ENCODE measurements around the gene CIITA. TPM values are rescaled to one million over a fixed set of nuclear protein-coding genes. Genes with fewer than 3 reads are reported as not detected.
"Not testable (repeated sequence)": the region's sequence is repeated elsewhere in the genome, so short reads cannot be mapped to it uniquely, and the experiment has no call there.

Gene CIITA
- total RNA-seq, 1 experiment from 2014 or later: 0.07 TPM

DNA sequence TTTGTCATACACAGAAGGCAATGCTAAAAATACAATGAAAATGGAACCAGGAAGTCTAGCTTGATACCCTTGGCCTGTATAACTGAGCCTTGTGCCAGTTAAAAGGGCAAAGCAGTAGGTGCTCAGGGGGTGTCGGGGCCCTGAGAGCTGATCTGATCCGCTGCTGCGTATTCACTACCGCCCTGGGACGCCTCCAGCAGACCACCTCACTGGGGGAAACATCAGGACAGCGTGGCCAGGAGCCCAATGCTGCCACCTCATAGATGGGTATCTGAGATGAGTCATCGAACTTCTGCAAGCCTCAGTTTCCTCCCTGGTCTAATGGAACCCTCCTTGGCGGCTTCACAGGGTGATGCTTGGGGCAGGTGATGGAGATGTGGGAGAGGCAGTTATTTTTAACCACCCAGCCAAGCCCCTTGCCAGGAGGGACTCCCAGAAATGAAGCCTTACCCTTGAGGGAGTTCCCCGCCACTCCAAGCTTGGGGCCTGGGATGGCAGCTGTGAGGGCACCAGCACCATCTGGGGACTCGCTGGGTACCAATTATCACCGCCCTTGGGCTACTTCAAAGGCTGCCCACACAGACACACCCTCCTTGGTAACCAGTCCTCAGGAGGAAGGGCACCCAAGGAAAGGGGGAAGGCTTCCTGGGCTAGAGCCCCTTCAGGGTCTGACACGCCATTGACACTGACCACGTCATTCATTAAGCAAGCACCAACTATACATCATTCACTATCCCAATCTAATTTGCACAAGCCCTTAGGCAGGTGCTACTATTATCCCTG lies 57.5 kb downstream of the CIITA start:
- no peak for DNase-seq (ENCODE audit: low spot score)

DNA sequence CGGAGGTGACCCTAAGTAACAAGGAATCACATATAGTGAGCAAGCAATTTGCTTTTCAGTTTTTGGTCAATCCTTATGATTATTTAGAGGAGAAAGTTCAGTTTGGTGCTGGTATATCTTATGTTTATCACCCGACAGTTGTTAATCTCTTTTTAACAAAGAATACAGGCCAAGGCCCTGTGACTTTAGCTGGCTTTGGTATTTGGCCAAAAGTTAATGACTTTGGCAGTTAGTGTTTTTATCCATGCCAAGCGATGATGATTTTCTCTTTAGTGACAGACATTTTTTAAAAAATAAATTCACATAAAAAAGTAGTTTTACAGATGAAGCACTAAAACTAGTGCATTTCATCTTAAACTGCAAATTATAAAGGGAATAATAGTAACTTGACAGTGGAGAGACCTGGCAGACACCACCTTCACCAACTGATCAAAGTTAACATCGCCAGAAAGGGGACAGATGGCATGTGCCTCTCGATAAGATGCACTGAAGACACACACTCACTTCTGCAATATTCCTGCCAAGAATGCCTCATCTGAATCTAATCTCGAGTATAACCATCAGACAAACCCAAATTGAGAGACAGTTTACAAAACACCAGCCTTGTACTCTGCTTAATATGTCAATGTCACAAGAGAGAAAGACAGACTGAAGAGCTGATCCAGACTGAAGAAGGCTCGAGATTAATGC lies 58.4 kb downstream of the CIITA start:
- no peak for DNase-seq (ENCODE audit: low spot score)

DNA sequence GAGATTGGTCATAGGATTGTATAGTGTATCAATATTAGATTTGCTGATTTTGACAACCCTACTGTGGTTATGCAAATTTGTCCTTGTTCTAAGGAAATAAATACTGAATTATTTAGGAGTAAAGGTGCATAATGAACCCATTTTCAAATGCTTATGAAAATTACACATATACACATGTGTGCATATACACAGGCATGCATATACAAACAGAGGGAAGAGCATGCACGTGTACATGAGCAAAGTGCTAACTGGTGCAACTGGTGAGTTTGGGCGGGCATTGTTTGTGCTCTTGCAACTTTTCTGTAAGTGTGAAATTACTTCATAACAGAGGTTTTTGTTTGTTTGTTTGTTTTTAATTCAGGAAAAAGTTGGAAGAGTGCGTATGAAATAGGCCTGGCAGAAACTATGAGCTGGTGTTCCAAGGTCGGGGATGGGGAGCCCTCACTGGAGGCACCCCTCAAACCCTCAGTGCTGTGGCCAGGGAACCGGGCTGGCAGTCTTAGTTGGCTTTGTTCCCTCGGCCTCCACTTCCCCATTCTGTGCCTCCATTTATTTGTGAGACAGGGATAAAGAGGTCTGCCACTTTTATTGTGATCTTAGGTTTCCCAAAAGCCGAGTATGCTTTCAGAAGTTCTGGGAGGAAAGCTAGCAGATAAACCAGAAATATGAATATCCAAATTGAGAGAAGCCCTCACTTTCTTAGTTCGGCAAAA lies 59.4 kb downstream of the CIITA start:
- DNase-seq (ENCODE audit: low spot score): no peak

DNA sequence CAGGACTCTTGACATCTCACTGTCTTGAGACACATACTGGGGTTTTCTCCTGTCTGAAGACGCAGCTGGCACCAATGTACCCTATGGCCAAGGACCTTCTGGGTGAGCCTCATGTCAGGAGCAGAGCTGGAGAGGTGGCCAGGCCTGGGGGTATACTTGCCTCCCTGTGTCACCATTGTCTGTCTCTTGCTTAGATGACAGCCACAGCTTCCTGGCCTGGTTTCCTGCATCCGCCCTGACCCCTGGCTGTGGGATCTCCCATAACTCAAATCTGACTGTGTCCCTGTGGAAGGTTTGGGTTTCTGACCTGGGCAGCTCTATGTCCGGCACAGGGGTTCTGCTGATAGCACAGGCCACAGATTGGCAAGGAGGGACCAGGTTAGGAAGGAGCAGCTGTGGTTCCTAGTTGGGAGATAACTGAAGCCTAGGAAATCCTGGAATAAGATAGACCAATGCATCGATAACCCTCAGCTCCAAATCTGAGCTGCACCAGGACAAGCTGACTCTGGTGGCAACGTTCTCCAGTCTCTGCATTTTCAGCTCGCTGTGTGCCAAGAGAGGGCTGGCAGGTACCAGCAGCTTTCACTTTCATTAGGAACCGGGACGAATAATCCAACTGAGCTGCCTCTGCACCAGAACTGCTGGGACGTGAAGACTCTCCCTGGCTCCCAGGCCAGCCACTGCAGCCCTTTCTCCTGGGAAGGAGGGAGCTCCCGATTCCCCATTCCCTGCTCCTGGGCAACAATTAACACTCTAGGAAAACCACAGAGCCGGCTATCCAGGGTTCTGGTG lies 60.3 kb downstream of the CIITA start:
- no peak for DNase-seq (ENCODE audit: low spot score)

DNA sequence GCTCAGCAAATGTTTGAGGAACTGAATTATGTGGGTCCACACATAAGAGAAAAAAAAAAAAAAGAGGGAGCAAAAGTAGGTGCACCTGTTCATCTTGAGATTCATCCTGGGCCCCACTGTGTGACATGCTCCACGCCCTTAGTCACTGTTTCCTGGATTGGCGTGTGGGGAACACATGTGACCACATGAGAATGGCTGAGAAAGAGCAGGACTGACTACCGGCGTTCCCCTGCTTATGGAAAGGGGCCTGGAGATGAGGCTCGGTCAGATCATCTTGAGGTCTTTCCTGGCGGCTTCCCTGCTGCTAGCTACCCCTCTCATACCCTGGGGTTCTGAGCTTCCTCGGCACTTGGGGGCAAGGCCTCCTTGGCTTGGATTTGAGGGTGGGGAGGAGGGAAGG lies 61.3 kb downstream of the CIITA start:
- DNase-seq (ENCODE audit: low spot score): no peak

DNA sequence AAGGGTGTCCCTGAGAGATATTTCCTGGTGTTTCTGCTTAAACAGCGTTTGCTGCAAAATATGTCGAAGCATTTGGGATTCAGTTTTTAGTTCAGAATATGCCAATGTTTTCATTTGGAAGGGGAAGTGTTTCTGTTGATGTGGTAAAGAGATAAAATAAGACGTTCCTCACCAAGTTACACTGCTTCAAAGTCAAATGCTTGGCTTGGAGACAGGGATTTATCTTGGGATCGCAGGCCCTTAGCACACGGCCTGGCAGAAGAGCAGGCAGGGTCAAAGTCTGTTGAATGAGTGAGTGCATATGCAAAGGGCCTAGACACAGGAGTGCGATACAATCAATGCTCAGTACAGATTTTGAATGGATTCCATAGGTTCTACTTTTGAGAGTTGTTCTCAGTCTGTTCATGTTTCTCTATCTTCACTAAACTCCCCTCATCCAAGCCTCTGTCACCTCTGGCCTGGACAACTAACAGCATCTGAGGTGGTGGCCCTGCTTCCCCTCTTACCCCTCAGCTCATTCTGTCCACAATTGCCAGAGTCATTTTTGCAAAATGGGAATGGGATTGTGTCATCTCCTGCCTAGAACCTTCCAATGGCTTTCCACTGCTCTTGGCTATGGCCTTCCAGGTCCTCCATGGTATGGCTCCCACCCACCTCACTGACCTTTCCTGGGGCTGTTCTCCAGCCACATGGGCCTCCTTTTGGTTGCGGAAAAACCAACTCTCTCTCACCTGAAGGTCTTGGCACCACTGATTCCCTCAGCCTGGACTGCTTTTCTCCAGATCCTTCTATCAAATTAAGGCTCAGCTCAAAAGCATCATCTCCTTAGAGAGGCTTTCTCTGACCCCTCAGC lies 62.0 kb downstream of the CIITA start:
- no peak for DNase-seq (ENCODE audit: low spot score)

DNA sequence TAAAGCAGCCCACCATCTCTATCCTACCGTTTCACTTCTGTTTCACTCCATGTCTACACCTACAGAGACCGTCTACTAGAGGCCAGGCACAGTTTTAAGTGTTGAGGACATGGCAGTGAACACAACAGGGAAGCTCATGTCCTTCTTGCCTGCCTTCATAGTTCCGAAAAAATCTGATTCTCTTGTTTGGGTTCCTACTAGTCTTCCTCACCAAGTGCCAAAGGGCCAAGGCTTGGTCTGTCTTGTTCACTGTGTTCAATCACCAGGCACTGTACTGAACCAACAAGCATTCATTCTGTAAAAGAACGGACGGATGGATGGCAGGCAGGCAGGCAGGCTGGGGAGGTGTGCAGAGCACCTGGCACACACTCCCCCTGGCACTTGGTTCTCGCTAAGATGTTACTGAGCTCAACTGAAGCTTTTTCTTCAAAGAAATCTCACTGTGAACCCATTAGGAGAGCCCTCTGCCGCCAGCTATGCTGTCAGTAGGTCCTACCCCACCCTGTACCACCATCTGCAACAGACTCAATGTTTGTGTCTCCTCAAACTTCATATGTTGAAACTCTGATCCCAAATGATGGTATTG lies 62.7 kb downstream of the CIITA start:
- no peak for DNase-seq (ENCODE audit: low spot score)

DNA sequence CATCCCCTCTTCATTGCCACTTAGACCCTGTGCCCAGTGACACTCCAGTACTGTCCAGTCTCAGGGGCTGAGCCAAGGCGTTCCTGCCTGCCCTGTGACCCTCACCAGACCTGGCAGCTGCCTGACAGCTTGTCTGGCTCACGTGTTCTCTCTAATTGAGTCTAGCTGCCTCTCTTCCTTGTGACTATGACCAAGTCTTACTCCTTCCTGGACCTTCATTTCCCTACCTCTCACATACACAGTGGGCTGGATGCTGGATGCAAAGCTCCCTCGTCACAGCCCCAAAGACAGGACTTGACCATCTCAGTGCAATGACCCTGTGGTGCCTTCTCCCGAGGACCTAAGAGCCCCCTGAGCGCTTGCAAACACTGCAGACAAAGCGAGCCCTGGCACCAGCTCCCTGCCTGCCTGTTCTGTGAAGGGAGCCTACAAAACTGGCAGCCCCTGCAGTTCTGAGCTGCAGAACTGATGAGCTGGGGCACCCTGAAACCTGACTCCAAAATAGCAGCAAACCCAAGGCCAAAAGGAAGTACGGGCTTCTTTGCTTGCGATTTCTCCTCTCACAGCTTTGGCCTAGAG lies 63.6 kb downstream of the CIITA start:
- DNase-seq (ENCODE audit: low spot score): no peak

DNA sequence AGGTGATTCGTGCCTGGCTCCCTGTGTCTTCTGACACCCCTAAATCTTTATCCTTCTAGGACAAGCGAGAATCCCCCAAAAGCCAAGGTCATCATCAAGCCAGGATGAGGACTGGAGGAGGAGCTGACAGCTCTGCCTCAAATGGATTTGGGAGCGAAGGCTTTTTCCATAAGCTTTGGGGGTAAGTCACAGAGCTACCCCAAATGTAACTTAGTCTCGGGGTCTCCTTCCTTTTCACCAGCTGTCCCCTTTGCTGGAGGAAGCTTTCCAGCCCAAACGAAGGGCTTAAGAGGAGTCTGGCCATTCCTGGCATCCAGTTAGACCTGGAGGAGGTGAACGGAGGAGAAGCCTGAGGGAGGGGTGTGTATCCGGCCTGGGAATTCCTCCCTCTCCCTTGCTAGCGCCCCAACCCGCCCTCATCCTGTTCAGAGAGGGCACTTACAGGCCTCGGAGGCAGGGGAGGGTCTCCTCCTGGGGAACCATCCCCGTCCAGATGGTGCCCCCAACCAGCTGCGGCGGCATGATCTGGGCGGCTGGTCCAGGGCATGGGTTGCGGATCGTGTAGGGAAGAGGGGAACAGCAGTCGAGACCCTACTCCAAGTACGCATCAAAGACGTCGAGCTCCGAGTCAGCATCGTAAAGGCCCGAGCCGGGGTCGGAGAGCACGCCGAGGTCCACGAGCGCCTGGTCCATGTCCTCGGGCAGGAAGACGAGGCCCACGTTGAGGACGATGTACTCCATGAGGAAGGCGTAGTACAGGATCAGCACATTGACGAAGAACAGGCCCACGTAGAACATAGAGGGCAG lies 64.3 kb downstream of the CIITA start:
- DNase-seq (ENCODE audit: low spot score): no peak

DNA sequence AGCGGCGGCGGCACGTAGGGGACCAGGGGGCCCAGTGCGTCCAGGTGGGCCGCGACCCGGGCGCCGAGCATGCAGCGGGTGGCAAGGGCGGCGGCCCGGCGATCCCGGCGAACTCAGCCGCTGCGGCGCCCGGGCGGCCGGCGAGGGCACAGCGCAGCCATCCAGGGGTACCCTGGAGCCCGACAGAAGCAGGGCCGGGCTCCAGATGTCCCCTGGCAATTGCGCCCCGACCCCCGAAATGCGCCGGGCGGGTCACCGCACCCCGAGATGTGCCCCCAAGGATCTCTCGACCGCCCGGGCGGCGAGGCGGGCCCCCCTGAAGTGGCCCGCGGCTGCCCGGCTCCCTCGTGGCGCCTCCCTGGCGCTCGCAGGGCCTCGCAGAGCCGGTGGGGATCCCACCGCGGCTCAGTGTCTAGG lies 64.9 kb downstream of the CIITA start:
- DNase-seq (ENCODE audit: low spot score): not testable (repeated sequence)

DNA sequence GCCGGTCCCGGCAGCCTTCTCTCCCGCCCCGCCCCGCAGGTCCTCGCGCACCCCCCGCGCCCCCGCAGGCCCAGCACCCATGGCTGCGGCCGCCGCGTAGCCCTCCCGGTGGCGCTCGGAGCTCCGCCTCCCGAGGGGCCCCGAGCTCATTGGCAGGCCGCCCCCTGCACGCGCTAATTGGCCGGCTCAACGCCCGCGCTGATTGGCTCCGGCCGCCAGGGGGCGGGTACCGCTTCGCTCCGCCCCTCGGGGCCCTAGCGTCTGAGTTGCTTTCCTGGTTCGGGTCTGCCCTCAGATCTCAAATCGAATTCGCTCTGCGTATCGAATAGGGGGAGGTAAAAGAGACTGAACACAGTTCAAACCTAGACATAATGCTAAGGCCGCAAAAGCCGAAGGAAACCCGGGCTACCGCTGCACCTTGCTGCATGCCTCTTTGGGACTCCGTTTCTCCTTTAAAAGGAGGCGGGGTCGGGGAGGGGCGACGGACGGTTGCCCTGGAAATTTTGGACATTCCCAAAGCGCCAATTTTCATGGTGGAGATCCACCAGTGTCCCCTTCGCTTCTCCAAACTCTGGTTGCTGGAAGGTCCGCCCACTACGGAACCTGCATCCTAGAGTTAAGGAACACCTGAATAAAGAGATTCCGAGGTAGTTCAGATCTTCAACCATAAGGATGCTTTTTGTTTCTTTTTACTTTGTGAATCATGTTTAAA lies 65.5 kb downstream of the CIITA start, which contains the start of gene DEXI:
Gene DEXI (minus strand): TSS at position 117 of the 712 bp plus-strand sequence. CDS start 463 bp downstream, outside the sequence.
- peak; percentile 73 for DNase-seq (ENCODE audit: low spot score)

DNA sequence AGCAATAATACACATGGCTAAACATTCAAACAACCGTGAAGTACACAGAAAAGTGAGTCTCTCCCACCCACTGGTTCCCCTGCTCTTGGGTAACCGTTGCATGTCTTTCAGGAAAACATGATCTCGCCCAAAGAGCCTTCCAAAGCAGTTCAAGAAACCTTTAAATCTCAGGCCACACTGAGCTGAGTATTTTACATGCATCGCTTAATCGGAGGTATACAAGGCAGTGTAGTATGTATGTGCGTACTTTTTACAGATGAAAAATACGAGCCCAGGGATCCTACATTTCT lies 66.0 kb downstream of the CIITA start:
- no peak for DNase-seq (ENCODE audit: low spot score)

DNA sequence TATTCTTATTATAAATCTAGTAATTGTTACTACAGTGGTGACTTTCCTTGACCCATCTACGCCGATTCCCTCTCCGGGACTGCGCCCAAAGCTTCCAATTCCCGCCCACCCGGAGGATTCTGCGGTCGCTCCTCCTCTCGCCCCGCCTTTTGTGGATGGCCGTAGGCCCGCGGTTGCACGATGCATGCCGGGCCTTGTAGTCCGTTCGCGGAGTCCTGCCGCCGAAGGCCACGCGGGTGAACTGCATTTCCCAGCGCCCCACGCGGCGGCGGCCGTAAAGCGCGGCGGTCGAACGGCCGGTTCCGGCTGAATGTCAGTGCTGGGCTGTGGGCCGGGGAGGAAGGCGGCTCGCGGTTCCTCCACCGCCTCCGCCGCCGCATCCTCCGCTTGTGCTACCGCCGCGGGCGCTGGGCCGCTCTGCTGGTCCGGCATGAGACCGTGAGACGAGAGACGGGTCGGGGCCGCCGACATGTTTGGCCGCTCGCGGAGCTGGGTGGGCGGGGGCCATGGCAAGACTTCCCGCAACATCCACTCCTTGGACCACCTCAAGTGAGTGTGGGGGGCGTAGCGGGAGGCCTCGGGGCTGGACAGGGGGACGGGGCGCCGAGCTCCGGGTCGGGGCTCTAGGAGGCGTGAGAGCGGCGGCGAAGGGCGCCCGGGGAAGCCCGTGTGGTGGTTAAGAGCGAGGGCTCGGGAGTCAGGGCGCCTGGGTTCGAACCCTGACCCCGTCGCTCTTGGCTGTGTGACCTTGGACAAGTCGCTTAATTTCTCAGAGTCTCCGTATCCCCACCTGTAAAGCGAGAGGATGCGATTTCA lies 67.5 kb downstream of the CIITA start, which contains the start of gene CLEC16A:
Gene CLEC16A (plus strand): TSS at position 316 of the 816 bp plus-strand sequence. CDS start 154 bp downstream, at position 470.
- DNase-seq (ENCODE audit: low spot score): peak; percentile 89

DNA sequence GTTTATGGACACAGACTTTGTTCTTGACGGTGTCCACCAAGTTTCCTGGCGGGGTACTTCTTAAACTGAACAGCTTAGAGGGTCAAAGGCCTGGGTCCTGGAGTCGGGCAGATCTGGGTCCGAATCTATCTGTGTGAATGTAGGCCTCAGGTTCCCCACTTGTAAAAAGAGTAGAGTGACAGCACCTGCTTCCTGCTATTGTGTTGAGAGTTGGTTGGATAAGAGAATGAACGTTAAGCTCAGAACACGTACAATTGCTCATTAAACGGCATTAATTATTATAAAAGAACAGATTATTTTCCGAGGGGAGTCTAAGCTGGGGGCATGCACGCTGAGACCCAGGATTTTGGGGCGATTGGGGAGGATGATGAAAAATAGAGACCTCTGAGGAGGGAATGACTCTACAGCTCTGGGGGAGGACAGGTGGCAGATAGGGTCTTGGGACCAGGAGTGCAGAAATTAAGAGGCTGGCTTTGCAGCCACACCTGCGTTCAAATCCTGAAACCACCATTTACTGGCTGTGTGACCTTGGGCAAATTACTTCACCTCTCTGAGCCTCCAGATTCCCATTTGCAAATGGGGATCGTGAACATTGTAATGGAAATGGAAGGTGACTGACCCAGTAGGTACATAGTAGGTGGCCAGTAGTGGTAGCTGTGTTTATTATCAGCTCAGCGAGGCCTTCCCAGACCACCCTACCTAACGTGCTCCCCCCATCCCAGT lies 68.2 kb downstream of the CIITA start:
- no peak for DNase-seq (ENCODE audit: low spot score)

DNA sequence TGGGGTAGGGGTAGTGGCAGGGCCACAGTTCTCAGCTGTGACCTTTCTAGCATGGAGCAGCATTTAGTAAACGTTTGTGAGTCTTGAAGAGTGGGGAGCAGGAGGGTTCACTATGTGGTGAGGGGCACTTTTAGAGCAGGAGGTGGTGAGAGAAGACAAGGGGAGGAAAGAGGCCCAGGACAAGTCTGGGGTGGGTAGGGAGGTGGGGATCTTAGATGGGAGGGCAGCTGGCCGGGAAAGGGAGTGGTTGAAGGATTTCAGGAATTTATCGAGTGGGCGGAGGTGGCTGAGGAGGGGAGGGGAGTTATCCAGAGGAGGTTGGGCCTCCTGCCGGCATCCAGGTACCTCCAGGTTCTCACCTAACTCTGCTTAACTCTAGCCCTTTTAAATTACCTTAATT lies 69.3 kb downstream of the CIITA start:
- no peak for DNase-seq (ENCODE audit: low spot score)

DNA sequence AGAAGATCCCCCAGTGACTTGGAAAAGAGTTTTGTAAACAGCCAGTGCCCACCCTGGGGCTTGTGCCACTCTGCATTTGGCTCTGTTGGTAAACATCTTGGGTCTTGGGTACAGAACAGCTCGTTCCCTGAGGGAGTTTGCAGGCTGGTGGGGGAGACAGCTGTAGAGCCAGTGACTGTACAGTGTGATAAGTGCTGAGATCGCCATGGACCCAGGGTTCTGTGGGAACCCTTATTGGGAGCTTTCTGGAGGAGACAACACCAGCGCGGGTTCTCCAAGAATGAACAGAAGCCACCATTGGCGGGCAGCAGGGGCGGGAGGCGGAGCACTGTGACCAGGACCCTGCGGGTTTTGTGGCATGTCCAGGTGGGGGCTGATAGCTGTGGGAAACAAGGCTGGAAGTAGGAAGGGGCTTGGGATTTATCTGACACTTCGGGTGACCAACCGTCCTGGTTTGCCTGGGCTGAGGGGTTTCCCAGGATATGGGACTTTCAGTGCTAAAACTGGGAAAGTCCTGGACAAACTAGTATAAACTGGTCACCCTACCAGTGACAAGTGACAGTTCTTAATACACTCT lies 70.3 kb downstream of the CIITA start:
- DNase-seq (ENCODE audit: low spot score): no peak
